ENCODE results near the gene REG4. TPM values are rescaled to one million over a fixed set of nuclear protein-coding genes. Genes with fewer than 3 reads are reported as not detected.

REG4 gene
- total RNA-seq, 6 donors from 2014 or later = not detected

DNA sequence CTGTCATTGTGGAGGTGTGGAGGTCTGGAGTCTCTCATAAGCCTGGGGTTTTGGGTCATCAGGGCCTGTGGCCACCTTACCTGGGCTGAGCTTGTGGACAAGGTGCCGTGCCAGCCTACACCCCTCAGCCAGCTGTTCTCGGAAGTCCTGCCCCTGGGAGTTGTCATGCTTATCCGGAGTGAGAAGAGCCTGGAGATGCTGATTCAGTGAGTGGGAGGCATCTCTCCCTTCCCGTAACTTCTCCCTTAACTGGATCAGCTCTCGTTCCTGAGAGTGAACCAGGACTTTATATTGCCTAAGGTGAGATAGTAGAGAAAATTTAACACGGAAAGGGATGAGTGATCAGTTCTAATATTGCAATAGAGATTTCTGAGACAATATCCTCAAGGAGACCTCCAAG lies 30.0 kb upstream of the REG4 start:
- Histone ChIP-seq H3K9me3 (no peaks in the 10 kb centered on the region), H3K27ac (no peak overlapping the region), H3K27me3 (no peaks in the 10 kb centered on the region), H3K4me3 (no peak overlapping the region), H3K36me3 (no peaks in the 10 kb centered on the region), H3K4me1 (no peaks in the 10 kb centered on the region)
- ATAC-seq (ENCODE audit: low FRiP score in 2 of 2) (no peak), DNase-seq (no peak)
- TF ChIP-seq EP300 (IDR thresholded peaks at IDR 0.05) (no peak), POLR2A (IDR thresholded peaks at IDR 0.05) (no peak), POLR2AphosphoS5 (IDR thresholded peaks at IDR 0.05) (no peak), CTCF (IDR thresholded peaks at IDR 0.05) (no peak)
- WGBS, 2 donors = 86 to 88% methylated on average over 6 of the region's 6 CpGs

- 60 to 61% methylated on average over 1 of the region's 1 CpG for WGBS, 2 donors
- no peak for TF ChIP-seq POLR2AphosphoS5 (IDR thresholded peaks at IDR 0.05)
- TF ChIP-seq POLR2A (IDR thresholded peaks at IDR 0.05) = no peak
- no peak for TF ChIP-seq EP300 (IDR thresholded peaks at IDR 0.05)
- TF ChIP-seq CTCF (IDR thresholded peaks at IDR 0.05) = no peak
- no peak for ATAC-seq (ENCODE audit: low FRiP score in 2 of 2)
- no peaks in the 10 kb centered on the region for H3K4me1 ChIP-seq
- no peaks in the 10 kb centered on the region for H3K9me3 ChIP-seq
- DNase-seq = no peak
- H3K27ac ChIP-seq = no peak overlapping the region
- no peak overlapping the region for H3K4me3 ChIP-seq
- no peaks in the 10 kb centered on the region for H3K27me3 ChIP-seq
- no peaks in the 10 kb centered on the region for H3K36me3 ChIP-seq
Observed at GRCh38 chr1:119840745-119841144, 29.5 kb upstream of the REG4 start.

- 49 to 52% methylated on average over 3 of the region's 3 CpGs for WGBS, 2 donors
- Histone ChIP-seq H3K9me3 (no peaks in the 10 kb centered on the region), H3K36me3 (no peaks in the 10 kb centered on the region), H3K4me3 (no peak overlapping the region), H3K4me1 (no peaks in the 10 kb centered on the region), H3K27me3 (no peaks in the 10 kb centered on the region), H3K27ac (no peak overlapping the region)
- DNase-seq = no peak
- TF ChIP-seq EP300 (IDR thresholded peaks at IDR 0.05) (no peak), POLR2A (IDR thresholded peaks at IDR 0.05) (no peak), CTCF (IDR thresholded peaks at IDR 0.05) (no peak), POLR2AphosphoS5 (IDR thresholded peaks at IDR 0.05) (no peak)
- no peak for ATAC-seq (ENCODE audit: low FRiP score in 2 of 2)
Observed at GRCh38 chr1:119838236-119838635, 27.0 kb upstream of the REG4 start.

GRCh38 chr1:119834990-119835389 lies 23.7 kb upstream of the REG4 start:
- WGBS, 2 donors = 66 to 93% methylated on average over 3 to 4 of the region's 4 CpGs
- Histone ChIP-seq H3K27ac (no peak overlapping the region), H3K27me3 (no peaks in the 10 kb centered on the region), H3K4me1 (no peaks in the 10 kb centered on the region), H3K9me3 (no peaks in the 10 kb centered on the region), H3K36me3 (no peaks in the 10 kb centered on the region), H3K4me3 (no peak overlapping the region)
- no peak for ATAC-seq (ENCODE audit: low FRiP score in 2 of 2)
- TF ChIP-seq POLR2A (IDR thresholded peaks at IDR 0.05) (no peak), POLR2AphosphoS5 (IDR thresholded peaks at IDR 0.05) (no peak), EP300 (IDR thresholded peaks at IDR 0.05) (no peak), CTCF (IDR thresholded peaks at IDR 0.05) (no peak)
- no peak for DNase-seq

- Histone ChIP-seq H3K9me3 (no peaks in the 10 kb centered on the region), H3K27me3 (no peaks in the 10 kb centered on the region), H3K4me3 (no peak overlapping the region), H3K4me1 (no peaks in the 10 kb centered on the region), H3K36me3 (no peaks in the 10 kb centered on the region), H3K27ac (no peak overlapping the region)
- 90% methylated on average over 3 of the region's 3 CpGs for WGBS, 2 donors
- TF ChIP-seq CTCF (IDR thresholded peaks at IDR 0.05) (no peak), EP300 (IDR thresholded peaks at IDR 0.05) (no peak), POLR2AphosphoS5 (IDR thresholded peaks at IDR 0.05) (no peak), POLR2A (IDR thresholded peaks at IDR 0.05) (no peak)
- no peak for ATAC-seq (ENCODE audit: low FRiP score in 2 of 2)
- no peak for DNase-seq
Observed at GRCh38 chr1:119831027-119831426, 19.8 kb upstream of the REG4 start.
